SU-DHL-6 (cell line): ENCODE results near the gene LEF1.

Source experiments
- H2AFZ ChIP-seq: fragments of 200-600 bp; sonication (generic); 2 replicates; pipeline ENCODE4 v1.6.1; 2014; ENCODE audit warnings: low read depth, mild to moderate bottlenecking, moderate library complexity, mixed read lengths, antibody characterized with exemption, low read length; ENCODE audit not compliant: severe bottlenecking
- H3F3A ChIP-seq: fragments of 200-600 bp; shearing (Covaris generic); 2 replicates; pipeline ENCODE4 v1.6.0; 2016; ENCODE audit warnings: antibody characterized with exemption, mild to moderate bottlenecking; ENCODE audit not compliant: insufficient read depth
- H3K27ac ChIP-seq: fragments of 200-600 bp; sonication (generic); 2 replicates; pipeline ENCODE4 v1.5.1; 2016; ENCODE audit warnings: low read depth, mild to moderate bottlenecking, low read length, moderate library complexity, mixed read lengths
- H3K27me3 ChIP-seq: fragments of 200-600 bp; sonication (generic), shearing (Covaris generic); 2 replicates; pipeline ENCODE4 v1.6.0; 2014; ENCODE audit warnings: mild to moderate bottlenecking, low read length
- H3K36me3 ChIP-seq: fragments of 200-600 bp; sonication (generic); 2 replicates; pipeline ENCODE4 v1.6.1; 2014; ENCODE audit warnings: mild to moderate bottlenecking, low read length, mixed read lengths
- H3K4me2 ChIP-seq: fragments of 300-600, 200-600 bp; shearing (Covaris generic), sonication (generic); 2 replicates; pipeline ENCODE4 v1.6.0; 2014; ENCODE audit warnings: low read length, low read depth, mild to moderate bottlenecking; ENCODE audit not compliant: poor library complexity, severe bottlenecking
- H3K4me3 ChIP-seq: fragments of 200-600 bp; sonication (generic); 2 replicates; pipeline ENCODE4 v1.5.1; 2014; ENCODE audit warnings: antibody characterized with exemption, low read length, mild to moderate bottlenecking, mixed read lengths; ENCODE audit not compliant: insufficient read depth, poor library complexity, severe bottlenecking
- H3K79me2 ChIP-seq: fragments of 200-600 bp; sonication (generic); 2 replicates; pipeline ENCODE4 v1.6.1; 2014; ENCODE audit warnings: mild to moderate bottlenecking, low read length, moderate library complexity; ENCODE audit not compliant: insufficient read depth
- H3K9ac ChIP-seq: fragments of 200-600 bp; sonication (generic); 2 replicates; pipeline ENCODE4 v1.7.0; 2014; ENCODE audit warnings: mild to moderate bottlenecking, low read length
- H3K9me2 ChIP-seq: fragments of 200-600 bp; sonication (generic); replicated peaks from 2 replicates; pipeline ENCODE4 v1.6.1; 2014; ENCODE audit warnings: low read length; ENCODE audit not compliant: insufficient read depth
- H3K9me3 ChIP-seq: fragments of 200-600 bp; sonication (generic); 2 replicates; pipeline ENCODE4 v1.6.1; 2014; ENCODE audit warnings: low read length, mixed read lengths; ENCODE audit not compliant: insufficient read depth
- H4K20me1 ChIP-seq: fragments of 200-600 bp; sonication (generic); 2 replicates; pipeline ENCODE4 v1.6.1; 2014; ENCODE audit warnings: low read depth, mild to moderate bottlenecking, antibody characterized with exemption, low read length, moderate library complexity, mixed read lengths
- CTCF ChIP-seq: fragments of 200-600 bp; sonication (generic); IDR thresholded peaks from one replicate; pipeline ENCODE4 v1.5.1; 2017; ENCODE audit warnings: antibody characterized with exemption, mild to moderate bottlenecking, low read length, moderate library complexity; ENCODE audit not compliant: insufficient read depth, poor library complexity, severe bottlenecking
- EZH2phosphoT487 ChIP-seq: fragments of 200-600 bp; sonication (generic), shearing (Covaris generic); conservative IDR thresholded peaks from 2 replicates; pipeline ENCODE4 v1.6.1; 2018; ENCODE audit warnings: mild to moderate bottlenecking, antibody characterized with exemption, low read length, moderate library complexity, mixed read lengths

Gene LEF1

GRCh38 chr4:108109997-108110416 lies 58.7 kb downstream of the LEF1 start:
- Histone ChIP-seq H3K9ac (no peak overlapping the region), H2AFZ (no peak overlapping the region), H3K79me2 (peaks cover 21% of the 10 kb centered on the region; the same call in 1 of the 2 replicates), H3K4me3 (no peak overlapping the region), H3K9me2 (no peaks in the 10 kb centered on the region), H3K36me3 (no peaks in the 10 kb centered on the region), H3F3A (no peaks in the 10 kb centered on the region), H4K20me1 (no peaks in the 10 kb centered on the region), H3K9me3 (no peaks in the 10 kb centered on the region), H3K27me3 (no peaks in the 10 kb centered on the region), H3K27ac (no peak overlapping the region), H3K4me2 (no peak overlapping the region)
- TF ChIP-seq EZH2phosphoT487 = no peak
- no peak for TF ChIP-seq CTCF

DNA sequence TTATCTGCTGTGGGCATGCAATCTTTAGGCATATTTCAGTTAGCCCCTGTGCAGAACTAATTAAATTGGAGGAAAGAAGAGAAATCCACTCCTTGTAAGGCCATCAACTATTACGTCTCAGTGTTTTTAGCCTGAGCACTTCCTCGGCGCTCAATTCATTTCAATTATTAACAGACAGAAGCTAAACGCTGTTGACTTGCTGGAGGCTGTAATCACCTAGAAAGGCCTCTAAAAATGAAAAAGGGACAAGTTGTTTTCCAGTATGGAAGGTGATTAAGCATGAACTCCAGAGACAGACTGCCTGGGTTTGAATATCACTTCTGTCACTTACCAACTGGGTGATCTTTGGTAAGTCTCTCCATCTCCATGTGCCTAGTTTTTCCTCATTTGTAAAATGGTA lies 59.6 kb downstream of the LEF1 start:
- Histone ChIP-seq H3K27ac (no peak overlapping the region), H3K9me3 (no peaks in the 10 kb centered on the region), H4K20me1 (no peaks in the 10 kb centered on the region), H3K4me3 (no peak overlapping the region), H3K4me2 (no peak overlapping the region), H3K9me2 (no peaks in the 10 kb centered on the region), H3K9ac (no peak overlapping the region), H3K79me2 (peaks cover 22% of the 10 kb centered on the region), H3K27me3 (no peaks in the 10 kb centered on the region), H3F3A (no peaks in the 10 kb centered on the region), H3K36me3 (no peaks in the 10 kb centered on the region), H2AFZ (no peak overlapping the region)
- no peak for TF ChIP-seq EZH2phosphoT487
- no peak for TF ChIP-seq CTCF

- no peak overlapping the region for H3K4me2 ChIP-seq
- H3K9ac ChIP-seq = no peak overlapping the region
- H3K4me3 ChIP-seq = no peak overlapping the region
- no peaks in the 10 kb centered on the region for H3K36me3 ChIP-seq
- H4K20me1 ChIP-seq = no peaks in the 10 kb centered on the region
- no peaks in the 10 kb centered on the region for H3K9me3 ChIP-seq
- TF ChIP-seq EZH2phosphoT487 = no peak
- no peak for TF ChIP-seq CTCF
- H3K27ac ChIP-seq = no peak overlapping the region
- peaks cover 19% of the 10 kb centered on the region for H3K79me2 ChIP-seq
- no peaks in the 10 kb centered on the region for H3K27me3 ChIP-seq
- no peak overlapping the region for H2AFZ ChIP-seq
- no peaks in the 10 kb centered on the region for H3F3A ChIP-seq
- no peaks in the 10 kb centered on the region for H3K9me2 ChIP-seq
Observed at GRCh38 chr4:108107729-108108382, 60.9 kb downstream of the LEF1 start.
